Fibroblast of skin of right quadriceps (primary cell): Measurements from ENCODE around the gene CEP19.

ENCODE experiments used
- DNase-seq: peaks from one replicate; pipeline ENCODE4 v3.0.0-alpha.2; 2013

Gene CEP19

GRCh38 chr3:196662711-196663571 is 49.1 kb downstream of the CEP19 start:
- peak; percentile 50 for DNase-seq

- DNase-seq: no peak
Measured at GRCh38 chr3:196662033-196662432, 50.0 kb downstream of the CEP19 start.

GRCh38 chr3:196661400-196661799 is 50.6 kb downstream of the CEP19 start:
- DNase-seq: no peak

GRCh38 chr3:196660381-196661166 is 51.5 kb downstream of the CEP19 start:
- no peak for DNase-seq

GRCh38 chr3:196659901-196660351 is 52.1 kb downstream of the CEP19 start:
- DNase-seq: no peak
